ENCODE results near the gene TMEM14A.

TMEM14A gene

DNA sequence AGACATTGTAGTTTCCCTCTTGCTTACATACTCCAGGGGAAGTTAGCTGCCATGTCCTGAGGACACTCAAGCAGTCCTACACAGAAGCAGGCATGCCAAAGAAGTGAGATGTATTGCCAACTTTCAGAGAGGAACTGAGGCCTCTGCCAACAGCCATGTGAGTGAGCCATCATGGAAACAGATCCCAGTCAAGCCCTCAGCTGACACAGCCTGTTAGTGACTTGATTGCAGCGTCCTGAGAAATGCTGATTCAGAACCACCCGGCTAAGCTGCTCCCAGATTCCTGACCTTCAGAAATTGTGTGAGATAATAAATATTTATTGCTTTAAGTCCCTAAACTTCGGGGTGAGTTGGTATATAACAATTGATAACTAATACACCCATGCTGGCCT is 54.2 kb downstream of the TMEM14A start:
- H3K4me1 ChIP-seq (ENCODE audit: control insufficient read depth in 1 of 2, insufficient read depth in 2 of 2, low read length in 2 of 2), result no peaks in the 10 kb centered on the region
- H3K36me3 ChIP-seq (ENCODE audit: control insufficient read depth in 1 of 2, insufficient read depth in 2 of 2, low read length in 2 of 2), result no peaks in the 10 kb centered on the region
- no peaks in the 10 kb centered on the region for H3K27me3 ChIP-seq (ENCODE audit: low read depth, low read length)
- H3K27ac ChIP-seq (ENCODE audit: low read length), result peak overlapping the region; percentile 61
- H3K9me3 ChIP-seq (ENCODE audit: control insufficient read depth in 1 of 2, low read length in 2 of 2), result no peaks in the 10 kb centered on the region
- H3K4me3 ChIP-seq (ENCODE audit: low read depth in 1 of 2, low read length in 2 of 2), result no peak overlapping the region

GRCh38 chr6:52725535-52726192 is 54.8 kb downstream of the TMEM14A start:
- Histone ChIP-seq H3K27me3 (ENCODE audit: low read depth, low read length) (no peaks in the 10 kb centered on the region), H3K36me3 (ENCODE audit: control insufficient read depth in 1 of 2, insufficient read depth in 2 of 2, low read length in 2 of 2) (no peaks in the 10 kb centered on the region), H3K27ac (ENCODE audit: low read length) (peak overlapping the region; percentile 61), H3K4me3 (ENCODE audit: low read depth in 1 of 2, low read length in 2 of 2) (no peak overlapping the region), H3K9me3 (ENCODE audit: control insufficient read depth in 1 of 2, low read length in 2 of 2) (no peaks in the 10 kb centered on the region), H3K4me1 (ENCODE audit: control insufficient read depth in 1 of 2, insufficient read depth in 2 of 2, low read length in 2 of 2) (no peaks in the 10 kb centered on the region)

- H3K4me1 ChIP-seq (ENCODE audit: control insufficient read depth in 1 of 2, insufficient read depth in 2 of 2, low read length in 2 of 2), result no peaks in the 10 kb centered on the region
- no peak overlapping the region for H3K4me3 ChIP-seq (ENCODE audit: low read depth in 1 of 2, low read length in 2 of 2)
- H3K27me3 ChIP-seq (ENCODE audit: low read depth, low read length), result no peaks in the 10 kb centered on the region
- no peaks in the 10 kb centered on the region for H3K9me3 ChIP-seq (ENCODE audit: control insufficient read depth in 1 of 2, low read length in 2 of 2)
- no peak overlapping the region for H3K27ac ChIP-seq (ENCODE audit: low read length)
- H3K36me3 ChIP-seq (ENCODE audit: control insufficient read depth in 1 of 2, insufficient read depth in 2 of 2, low read length in 2 of 2), result no peaks in the 10 kb centered on the region
Measured at GRCh38 chr6:52726193-52726542, 55.3 kb downstream of the TMEM14A start.

GRCh38 chr6:52726741-52727535 is 56.0 kb downstream of the TMEM14A start:
- Histone ChIP-seq H3K4me1 (ENCODE audit: control insufficient read depth in 1 of 2, insufficient read depth in 2 of 2, low read length in 2 of 2) (no peaks in the 10 kb centered on the region), H3K27ac (ENCODE audit: low read length) (no peak overlapping the region), H3K9me3 (ENCODE audit: control insufficient read depth in 1 of 2, low read length in 2 of 2) (no peaks in the 10 kb centered on the region), H3K27me3 (ENCODE audit: low read depth, low read length) (no peaks in the 10 kb centered on the region), H3K4me3 (ENCODE audit: low read depth in 1 of 2, low read length in 2 of 2) (no peak overlapping the region), H3K36me3 (ENCODE audit: control insufficient read depth in 1 of 2, insufficient read depth in 2 of 2, low read length in 2 of 2) (no peaks in the 10 kb centered on the region)

GRCh38 chr6:52727908-52728307 is 57.0 kb downstream of the TMEM14A start:
- Histone ChIP-seq H3K27ac (ENCODE audit: low read length) (no peak overlapping the region), H3K4me1 (ENCODE audit: control insufficient read depth in 1 of 2, insufficient read depth in 2 of 2, low read length in 2 of 2) (no peaks in the 10 kb centered on the region), H3K36me3 (ENCODE audit: control insufficient read depth in 1 of 2, insufficient read depth in 2 of 2, low read length in 2 of 2) (no peaks in the 10 kb centered on the region), H3K27me3 (ENCODE audit: low read depth, low read length) (no peaks in the 10 kb centered on the region), H3K9me3 (ENCODE audit: control insufficient read depth in 1 of 2, low read length in 2 of 2) (no peaks in the 10 kb centered on the region), H3K4me3 (ENCODE audit: low read depth in 1 of 2, low read length in 2 of 2) (no peak overlapping the region)

GRCh38 chr6:52728394-52728793 is 57.5 kb downstream of the TMEM14A start:
- H3K27me3 ChIP-seq (ENCODE audit: low read depth, low read length), result no peaks in the 10 kb centered on the region
- H3K4me3 ChIP-seq (ENCODE audit: low read depth in 1 of 2, low read length in 2 of 2), result no peak overlapping the region
- H3K27ac ChIP-seq (ENCODE audit: low read length), result no peak overlapping the region
- no peaks in the 10 kb centered on the region for H3K9me3 ChIP-seq (ENCODE audit: control insufficient read depth in 1 of 2, low read length in 2 of 2)
- no peaks in the 10 kb centered on the region for H3K4me1 ChIP-seq (ENCODE audit: control insufficient read depth in 1 of 2, insufficient read depth in 2 of 2, low read length in 2 of 2)
- H3K36me3 ChIP-seq (ENCODE audit: control insufficient read depth in 1 of 2, insufficient read depth in 2 of 2, low read length in 2 of 2), result no peaks in the 10 kb centered on the region

- Histone ChIP-seq H3K27ac (ENCODE audit: low read length) (no peak overlapping the region), H3K9me3 (ENCODE audit: control insufficient read depth in 1 of 2, low read length in 2 of 2) (no peaks in the 10 kb centered on the region), H3K27me3 (ENCODE audit: low read depth, low read length) (no peaks in the 10 kb centered on the region), H3K4me1 (ENCODE audit: control insufficient read depth in 1 of 2, insufficient read depth in 2 of 2, low read length in 2 of 2) (no peaks in the 10 kb centered on the region), H3K4me3 (ENCODE audit: low read depth in 1 of 2, low read length in 2 of 2) (no peak overlapping the region), H3K36me3 (ENCODE audit: control insufficient read depth in 1 of 2, insufficient read depth in 2 of 2, low read length in 2 of 2) (no peaks in the 10 kb centered on the region)
Measured at GRCh38 chr6:52729576-52729975, 58.7 kb downstream of the TMEM14A start.

GRCh38 chr6:52731719-52732118 is 60.8 kb downstream of the TMEM14A start:
- Histone ChIP-seq H3K27me3 (ENCODE audit: low read depth, low read length) (no peaks in the 10 kb centered on the region), H3K4me3 (ENCODE audit: low read depth in 1 of 2, low read length in 2 of 2) (no peak overlapping the region), H3K36me3 (ENCODE audit: control insufficient read depth in 1 of 2, insufficient read depth in 2 of 2, low read length in 2 of 2) (no peaks in the 10 kb centered on the region), H3K9me3 (ENCODE audit: control insufficient read depth in 1 of 2, low read length in 2 of 2) (no peaks in the 10 kb centered on the region), H3K27ac (ENCODE audit: low read length) (no peak overlapping the region), H3K4me1 (ENCODE audit: control insufficient read depth in 1 of 2, insufficient read depth in 2 of 2, low read length in 2 of 2) (no peaks in the 10 kb centered on the region)

- H3K27ac ChIP-seq (ENCODE audit: low read length), result no peak overlapping the region
- no peaks in the 10 kb centered on the region for H3K27me3 ChIP-seq (ENCODE audit: low read depth, low read length)
- H3K4me3 ChIP-seq (ENCODE audit: low read depth in 1 of 2, low read length in 2 of 2), result no peak overlapping the region
- H3K9me3 ChIP-seq (ENCODE audit: control insufficient read depth in 1 of 2, low read length in 2 of 2), result no peaks in the 10 kb centered on the region
- no peaks in the 10 kb centered on the region for H3K4me1 ChIP-seq (ENCODE audit: control insufficient read depth in 1 of 2, insufficient read depth in 2 of 2, low read length in 2 of 2)
- H3K36me3 ChIP-seq (ENCODE audit: control insufficient read depth in 1 of 2, insufficient read depth in 2 of 2, low read length in 2 of 2), result no peaks in the 10 kb centered on the region
Measured at GRCh38 chr6:52733172-52733571, 62.3 kb downstream of the TMEM14A start.

DNA sequence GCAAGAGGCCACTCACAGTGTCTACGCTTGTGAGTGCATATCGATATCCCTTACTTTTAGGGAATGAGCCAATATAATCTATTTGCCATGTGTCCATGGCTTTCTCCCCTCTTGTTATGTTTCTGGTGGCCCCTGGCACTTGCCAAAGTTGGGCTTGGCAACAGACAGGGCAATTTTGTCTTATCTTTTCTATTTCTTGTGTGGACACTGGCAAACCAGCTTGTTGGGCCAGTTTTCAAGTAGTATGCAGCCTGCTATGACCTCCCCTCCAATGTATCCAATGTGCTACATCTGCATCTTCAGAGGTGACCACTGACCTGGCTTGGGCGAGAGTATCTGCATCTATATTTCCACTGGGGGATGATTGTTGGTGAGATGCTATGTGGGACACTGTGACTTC is 63.2 kb downstream of the TMEM14A start:
- Histone ChIP-seq H3K27me3 (ENCODE audit: low read depth, low read length) (no peaks in the 10 kb centered on the region), H3K4me3 (ENCODE audit: low read depth in 1 of 2, low read length in 2 of 2) (no peak overlapping the region), H3K36me3 (ENCODE audit: control insufficient read depth in 1 of 2, insufficient read depth in 2 of 2, low read length in 2 of 2) (no peaks in the 10 kb centered on the region), H3K9me3 (ENCODE audit: control insufficient read depth in 1 of 2, low read length in 2 of 2) (no peaks in the 10 kb centered on the region), H3K4me1 (ENCODE audit: control insufficient read depth in 1 of 2, insufficient read depth in 2 of 2, low read length in 2 of 2) (no peaks in the 10 kb centered on the region), H3K27ac (ENCODE audit: low read length) (no peak overlapping the region)

GRCh38 chr6:52735071-52735470 is 64.2 kb downstream of the TMEM14A start:
- Histone ChIP-seq H3K27me3 (ENCODE audit: low read depth, low read length) (no peaks in the 10 kb centered on the region), H3K36me3 (ENCODE audit: control insufficient read depth in 1 of 2, insufficient read depth in 2 of 2, low read length in 2 of 2) (no peaks in the 10 kb centered on the region), H3K4me1 (ENCODE audit: control insufficient read depth in 1 of 2, insufficient read depth in 2 of 2, low read length in 2 of 2) (no peaks in the 10 kb centered on the region), H3K9me3 (ENCODE audit: control insufficient read depth in 1 of 2, low read length in 2 of 2) (peaks cover 0 to 1% of the 10 kb centered on the region in 2 donors), H3K27ac (ENCODE audit: low read length) (no peak overlapping the region), H3K4me3 (ENCODE audit: low read depth in 1 of 2, low read length in 2 of 2) (no peak overlapping the region)

- Histone ChIP-seq H3K4me1 (ENCODE audit: control insufficient read depth in 1 of 2, insufficient read depth in 2 of 2, low read length in 2 of 2) (no peaks in the 10 kb centered on the region), H3K36me3 (ENCODE audit: control insufficient read depth in 1 of 2, insufficient read depth in 2 of 2, low read length in 2 of 2) (no peaks in the 10 kb centered on the region), H3K4me3 (ENCODE audit: low read depth in 1 of 2, low read length in 2 of 2) (no peak overlapping the region), H3K27me3 (ENCODE audit: low read depth, low read length) (no peaks in the 10 kb centered on the region), H3K9me3 (ENCODE audit: control insufficient read depth in 1 of 2, low read length in 2 of 2) (peaks cover 0 to 10% of the 10 kb centered on the region in 2 donors), H3K27ac (ENCODE audit: low read length) (no peak overlapping the region)
Measured at GRCh38 chr6:52736145-52736544, 65.2 kb downstream of the TMEM14A start.

Measured in muscle layer of duodenum (tissue), 2 donors.